Measurements from ENCODE around the gene MORC2.

DNA sequence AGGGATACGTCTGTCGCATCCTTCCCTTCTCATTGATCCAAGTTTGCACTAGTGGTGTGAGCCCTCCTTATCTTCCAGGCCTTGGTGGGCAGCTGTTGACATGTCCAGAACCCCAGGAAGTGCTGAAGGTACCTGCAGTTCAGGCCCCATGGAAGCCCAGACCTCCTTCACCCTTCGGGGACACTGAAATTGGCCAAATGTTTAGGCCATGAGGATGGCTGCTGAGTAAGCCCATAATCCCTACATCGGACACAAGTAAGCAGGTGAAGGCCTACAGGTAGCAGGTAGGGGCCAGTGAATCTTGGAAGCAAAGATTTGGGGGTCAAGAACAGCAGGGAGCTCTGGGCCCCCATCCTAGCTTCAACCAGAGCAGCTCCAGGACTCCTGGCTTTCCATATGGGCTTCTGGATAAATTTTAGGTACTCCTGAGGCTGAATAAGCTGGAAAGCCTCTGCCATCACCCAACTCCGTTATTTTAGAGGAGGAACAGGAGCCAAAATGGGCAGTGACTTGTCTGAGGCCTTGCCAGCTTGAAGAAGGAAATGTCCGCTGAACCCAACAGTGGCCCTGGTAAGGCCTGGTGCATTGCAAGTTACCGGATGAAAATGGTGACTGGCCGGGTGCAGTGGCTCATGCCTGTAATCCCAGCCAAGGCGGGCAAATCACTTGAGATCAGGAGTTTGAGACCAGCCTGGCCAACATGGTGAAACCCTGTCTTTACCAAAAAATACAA, 45.2 kb downstream of the MORC2 start:
- TF ChIP-seq, protein P1, sequence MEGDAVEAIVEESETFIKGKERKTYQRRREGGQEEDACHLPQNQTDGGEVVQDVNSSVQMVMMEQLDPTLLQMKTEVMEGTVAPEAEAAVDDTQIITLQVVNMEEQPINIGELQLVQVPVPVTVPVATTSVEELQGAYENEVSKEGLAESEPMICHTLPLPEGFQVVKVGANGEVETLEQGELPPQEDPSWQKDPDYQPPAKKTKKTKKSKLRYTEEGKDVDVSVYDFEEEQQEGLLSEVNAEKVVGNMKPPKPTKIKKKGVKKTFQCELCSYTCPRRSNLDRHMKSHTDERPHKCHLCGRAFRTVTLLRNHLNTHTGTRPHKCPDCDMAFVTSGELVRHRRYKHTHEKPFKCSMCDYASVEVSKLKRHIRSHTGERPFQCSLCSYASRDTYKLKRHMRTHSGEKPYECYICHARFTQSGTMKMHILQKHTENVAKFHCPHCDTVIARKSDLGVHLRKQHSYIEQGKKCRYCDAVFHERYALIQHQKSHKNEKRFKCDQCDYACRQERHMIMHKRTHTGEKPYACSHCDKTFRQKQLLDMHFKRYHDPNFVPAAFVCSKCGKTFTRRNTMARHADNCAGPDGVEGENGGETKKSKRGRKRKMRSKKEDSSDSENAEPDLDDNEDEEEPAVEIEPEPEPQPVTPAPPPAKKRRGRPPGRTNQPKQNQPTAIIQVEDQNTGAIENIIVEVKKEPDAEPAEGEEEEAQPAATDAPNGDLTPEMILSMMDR (IDR thresholded peaks at IDR 0.05 in 2 of 3, conservative IDR thresholded peaks at IDR 0.05 in 1 of 3; ENCODE audit: control insufficient read depth in 2 of 3, extremely low read depth in 1 of 3, insufficient read depth in 1 of 3, low read depth in 3 of 3, low read length in 3 of 3), result no peak
- TF ChIP-seq TAF1 (IDR thresholded peaks at IDR 0.05; ENCODE audit: borderline replicate concordance, low read depth, low read length), result no peak
- TF ChIP-seq CREB1 (IDR thresholded peaks at IDR 0.05; ENCODE audit: low read depth), result no peak
- TF ChIP-seq RB1 (IDR thresholded peaks at IDR 0.05; ENCODE audit: borderline replicate concordance), result no peak

All from GM12878 (cell line).